Activated T-helper 1 cell treated with anti-CD3 and anti-CD28 coated beads, Interleukin-12 subunit alpha, Interleukin-12 subunit beta, Interleukin-2, Interleukin-4 antibody, amounts not matched to agents 30 ng/mL and 10 ng/mL and 1 ng/mL, durations not matched to agents 14 hours and 24 hours and 36 hours (primary cell): Measurements from ENCODE around the gene MS4A10. TPM values are rescaled to one million over a fixed set of nuclear protein-coding genes. Genes with fewer than 3 reads are reported as not detected.

Experiments used
- DNase-seq: peaks from one replicate; pipeline ENCODE4 v3.0.0; 2021; ENCODE audit warnings: low spot score
- H3K27ac Mint-ChIP-seq: one replicate; pipeline ENCODE4 v1.8.0; 2021; ENCODE audit warnings: mild to moderate bottlenecking, mixed read lengths
- H3K27me3 Mint-ChIP-seq: one replicate; pipeline ENCODE4 v1.8.0; 2022; ENCODE audit warnings: mild to moderate bottlenecking, moderate library complexity, mixed read lengths; ENCODE audit not compliant: insufficient read depth
- H3K36me3 Mint-ChIP-seq: one replicate; pipeline ENCODE4 v1.8.0; 2021; ENCODE audit warnings: low read depth, mixed read lengths
- H3K4me1 Mint-ChIP-seq: one replicate; pipeline ENCODE4 v1.8.0; 2021; ENCODE audit warnings: low read depth, mixed read lengths
- H3K4me3 Mint-ChIP-seq: one replicate; pipeline ENCODE4 v1.8.0; 2021; ENCODE audit warnings: mild to moderate bottlenecking, moderate library complexity, mixed read lengths
- H3K9me3 Mint-ChIP-seq: one replicate; pipeline ENCODE4 v1.8.0; 2021; ENCODE audit warnings: mixed read lengths
- intact Hi-C: fragments of 100-400 bp; cut with micrococcal nuclease; formaldehyde crosslinking; loops from one replicate; pipeline ENCODE4 v1.15.1; 2024
- total RNA-seq: library from RNA; stranded (reverse); gene quantifications from 2 replicates; pipeline ENCODE4 v1.2.3, GENCODE V29; 2022

The MS4A10 gene
- total RNA-seq, 1 donor from 2014 or later, result not detected

- Mint-ChIP-seq H3K4me1 (no peaks in the 10 kb centered on the region), H3K9me3 (no peaks in the 10 kb centered on the region), H3K4me3 (no peak overlapping the region), H3K27me3 (peaks cover 4% of the 10 kb centered on the region), H3K27ac (no peak overlapping the region), H3K36me3 (no peaks in the 10 kb centered on the region)
- intact Hi-C loops, result loop anchor here (10.0 kb wide), 1 partner anchor 415 kb away; no protein-coding TSS in a partner anchor
- no peak for DNase-seq
These were observed 15.3 kb upstream of the MS4A10 start for GRCh38 chr11:60769811-60770210.

DNA sequence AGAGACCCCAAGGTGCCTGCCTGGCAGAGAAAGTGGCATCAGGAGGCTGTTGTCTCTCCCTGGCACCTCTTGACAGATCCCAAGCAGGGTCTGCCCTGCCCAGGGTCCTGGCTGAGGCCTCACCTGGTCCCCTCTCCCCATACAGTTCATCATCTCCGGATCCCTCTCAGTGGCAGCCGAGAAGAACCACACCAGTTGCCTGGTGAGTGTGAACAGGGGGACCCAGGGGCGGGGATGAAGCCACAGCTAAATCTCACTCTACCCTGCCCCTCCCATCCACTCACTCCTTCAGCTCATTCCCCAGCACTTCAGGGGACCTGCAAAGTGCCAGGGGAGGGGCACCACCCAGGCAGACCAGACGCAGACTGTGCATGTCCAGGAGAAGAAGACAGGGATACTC, 14.0 kb upstream of the MS4A10 start:
- H3K4me1 Mint-ChIP-seq, result peaks cover 5% of the 10 kb centered on the region
- intact Hi-C loops, result loop anchor here (10.0 kb wide), 1 partner anchor 414 kb away; no protein-coding TSS in a partner anchor

GRCh38 chr11:60771879-60772525, 13.1 kb upstream of the MS4A10 start:
- Mint-ChIP-seq H3K4me3 (no peak overlapping the region), H3K27ac (no peak overlapping the region), H3K27me3 (peaks cover 4% of the 10 kb centered on the region), H3K4me1 (peaks cover 5% of the 10 kb centered on the region), H3K9me3 (no peaks in the 10 kb centered on the region), H3K36me3 (no peaks in the 10 kb centered on the region)
- intact Hi-C loops, result loop anchor here (10.0 kb wide), 1 partner anchor 413 kb away; no protein-coding TSS in a partner anchor
- DNase-seq, result no peak

More for the DNA sequence above, 14.0 kb upstream of the MS4A10 start:
- Mint-ChIP-seq H3K4me3 (no peak overlapping the region), H3K27me3 (peaks cover 4% of the 10 kb centered on the region), H3K27ac (no peak overlapping the region), H3K9me3 (no peaks in the 10 kb centered on the region), H3K36me3 (no peaks in the 10 kb centered on the region)
- no peak for DNase-seq

DNA sequence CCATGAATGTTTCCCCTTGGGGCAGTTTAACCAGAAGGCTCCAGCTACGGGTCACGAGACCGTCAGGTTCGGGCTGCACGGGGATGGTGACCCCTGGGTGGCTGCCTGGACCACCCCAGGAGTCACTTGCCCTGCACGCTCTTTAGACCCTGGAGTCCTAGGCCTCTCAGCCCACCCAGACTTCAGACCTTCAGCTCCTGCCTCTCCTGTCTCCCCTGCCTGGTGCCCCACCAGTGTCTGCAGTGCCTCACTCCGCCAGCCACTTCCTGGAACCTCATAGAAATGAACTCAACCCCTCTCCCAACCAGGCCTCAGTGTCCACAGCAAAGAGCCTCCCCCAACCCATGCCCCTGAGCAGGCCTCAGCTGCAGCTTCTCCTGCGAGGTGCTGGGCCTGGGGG, 12.5 kb upstream of the MS4A10 start:
- H3K9me3 Mint-ChIP-seq, result no peaks in the 10 kb centered on the region

GRCh38 chr11:60774726-60775125, 10.4 kb upstream of the MS4A10 start:
- H3K4me1 Mint-ChIP-seq, result peaks cover 5% of the 10 kb centered on the region
- intact Hi-C loops, result loop anchor here (1.0 to 10.0 kb wide), 3 partner anchors 58 to 410 kb away; no protein-coding TSS in a partner anchor
- peaks cover 8% of the 10 kb centered on the region for H3K27me3 Mint-ChIP-seq
- H3K4me3 Mint-ChIP-seq, result no peak overlapping the region
- DNase-seq, result no peak
- H3K27ac Mint-ChIP-seq, result no peak overlapping the region
- no peaks in the 10 kb centered on the region for H3K36me3 Mint-ChIP-seq
- no peaks in the 10 kb centered on the region for H3K9me3 Mint-ChIP-seq

More for the DNA sequence above, 12.5 kb upstream of the MS4A10 start:
- DNase-seq, result no peak
- Mint-ChIP-seq H3K36me3 (no peaks in the 10 kb centered on the region), H3K27me3 (peaks cover 8% of the 10 kb centered on the region), H3K27ac (no peak overlapping the region), H3K4me1 (peaks cover 5% of the 10 kb centered on the region), H3K4me3 (no peak overlapping the region)
- intact Hi-C loops, result loop anchor here (10.0 kb wide), 1 partner anchor 412 kb away; no protein-coding TSS in a partner anchor

GRCh38 chr11:60775420-60775961, 9.6 kb upstream of the MS4A10 start:
- Mint-ChIP-seq H3K4me3 (no peak overlapping the region), H3K4me1 (peaks cover 5% of the 10 kb centered on the region), H3K36me3 (no peaks in the 10 kb centered on the region), H3K9me3 (no peaks in the 10 kb centered on the region), H3K27ac (no peak overlapping the region), H3K27me3 (peaks cover 8% of the 10 kb centered on the region)
- DNase-seq, result peak; percentile 69
- intact Hi-C loops, result loop anchor here (1.0 to 10.0 kb wide), 3 partner anchors 57 to 409 kb away; no protein-coding TSS in a partner anchor

- Mint-ChIP-seq H3K27ac (no peak overlapping the region), H3K9me3 (no peaks in the 10 kb centered on the region), H3K27me3 (peaks cover 8% of the 10 kb centered on the region), H3K4me3 (no peak overlapping the region), H3K4me1 (peaks cover 5% of the 10 kb centered on the region), H3K36me3 (no peaks in the 10 kb centered on the region)
- intact Hi-C loops, result loop anchor here (5.0 to 10.0 kb wide), 2 partner anchors 56 to 409 kb away; no protein-coding TSS in a partner anchor
- DNase-seq, result no peak
These were observed 9.0 kb upstream of the MS4A10 start for GRCh38 chr11:60776167-60776566.

- Mint-ChIP-seq H3K27me3 (peaks cover 8% of the 10 kb centered on the region), H3K36me3 (no peaks in the 10 kb centered on the region), H3K4me3 (no peak overlapping the region), H3K4me1 (peaks cover 5% of the 10 kb centered on the region), H3K27ac (no peak overlapping the region), H3K9me3 (no peaks in the 10 kb centered on the region)
- DNase-seq, result no peak
- intact Hi-C loops, result loop anchor here (5.0 to 10.0 kb wide), 2 partner anchors 55 to 408 kb away; no protein-coding TSS in a partner anchor
These were observed 8.0 kb upstream of the MS4A10 start for GRCh38 chr11:60777106-60777505.

- Mint-ChIP-seq H3K36me3 (no peaks in the 10 kb centered on the region), H3K4me3 (no peak overlapping the region), H3K27me3 (peaks cover 8% of the 10 kb centered on the region), H3K4me1 (peaks cover 5% of the 10 kb centered on the region), H3K9me3 (no peaks in the 10 kb centered on the region), H3K27ac (no peak overlapping the region)
- no peak for DNase-seq
- intact Hi-C loops, result loop anchor here (5.0 to 10.0 kb wide), 2 partner anchors 55 to 407 kb away; no protein-coding TSS in a partner anchor
These were observed 7.6 kb upstream of the MS4A10 start for GRCh38 chr11:60777572-60777971.

GRCh38 chr11:60780065-60780464, 5.1 kb upstream of the MS4A10 start:
- Mint-ChIP-seq H3K27ac (no peak overlapping the region), H3K9me3 (no peaks in the 10 kb centered on the region), H3K4me1 (peaks cover 5% of the 10 kb centered on the region), H3K36me3 (no peaks in the 10 kb centered on the region), H3K4me3 (no peak overlapping the region), H3K27me3 (peaks cover 5% of the 10 kb centered on the region)
- intact Hi-C loops, result no loop called here
- no peak for DNase-seq

DNA sequence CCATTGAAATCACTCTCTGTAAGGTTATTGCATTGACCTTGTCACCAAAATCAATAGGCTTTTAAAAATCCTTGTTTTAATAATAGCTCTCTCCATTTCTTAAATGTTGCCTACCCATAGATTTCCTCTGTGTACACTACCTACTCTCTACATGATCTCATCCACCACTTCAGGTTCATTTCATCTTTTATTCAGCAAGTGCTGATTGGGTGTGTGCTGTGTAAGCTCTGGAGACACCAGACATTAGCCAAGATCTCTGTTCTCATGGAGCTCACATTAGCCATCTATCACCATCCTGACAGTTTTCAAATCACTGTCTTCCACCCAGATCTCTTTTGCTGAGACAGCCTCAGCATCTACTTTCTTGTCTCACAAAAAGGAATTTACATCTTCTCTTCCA, 4.4 kb upstream of the MS4A10 start:
- Mint-ChIP-seq H3K27ac (no peak overlapping the region), H3K9me3 (no peaks in the 10 kb centered on the region), H3K4me1 (no peaks in the 10 kb centered on the region), H3K4me3 (no peak overlapping the region), H3K27me3 (peaks cover 6% of the 10 kb centered on the region), H3K36me3 (no peaks in the 10 kb centered on the region)
- no peak for DNase-seq
- intact Hi-C loops, result no loop called here

DNA sequence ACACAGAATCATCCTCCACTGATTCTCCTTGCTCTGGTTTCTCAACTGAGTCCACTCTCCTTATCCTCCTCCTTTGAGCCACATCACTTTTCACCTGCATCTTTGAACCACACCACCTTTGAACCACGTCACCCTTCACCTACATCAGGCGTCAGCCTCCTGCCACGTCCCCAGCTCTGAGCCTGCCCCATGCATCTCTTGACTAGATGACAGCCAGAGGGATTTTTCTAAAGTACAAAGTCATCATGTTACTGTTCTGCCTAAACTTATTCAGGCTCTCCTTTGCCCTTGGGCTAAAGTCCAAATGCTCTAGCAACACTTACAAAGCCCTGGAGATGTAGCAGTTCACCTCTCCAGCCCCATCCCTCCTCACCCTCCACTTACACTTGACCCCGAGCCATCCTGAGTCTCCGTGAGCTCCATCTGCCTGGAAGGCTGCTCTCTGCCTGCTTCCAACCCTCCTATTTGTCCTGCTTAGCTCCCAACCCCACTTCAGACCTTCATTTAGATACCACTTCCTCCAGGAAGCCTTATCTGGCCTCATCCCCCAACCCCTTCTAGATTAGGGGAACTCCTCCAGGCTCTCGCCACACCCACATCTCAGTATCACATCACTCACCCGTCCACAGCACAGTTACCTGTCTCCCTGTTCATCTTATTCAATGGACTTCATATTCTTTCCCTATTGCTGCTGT, 3.7 kb upstream of the MS4A10 start:
- no peak overlapping the region for H3K4me3 Mint-ChIP-seq
- H3K27ac Mint-ChIP-seq, result no peak overlapping the region
- H3K4me1 Mint-ChIP-seq, result no peaks in the 10 kb centered on the region
- H3K9me3 Mint-ChIP-seq, result no peaks in the 10 kb centered on the region
- H3K36me3 Mint-ChIP-seq, result no peaks in the 10 kb centered on the region
- H3K27me3 Mint-ChIP-seq, result peaks cover 6% of the 10 kb centered on the region
- intact Hi-C loops, result no loop called here
- no peak for DNase-seq

DNA sequence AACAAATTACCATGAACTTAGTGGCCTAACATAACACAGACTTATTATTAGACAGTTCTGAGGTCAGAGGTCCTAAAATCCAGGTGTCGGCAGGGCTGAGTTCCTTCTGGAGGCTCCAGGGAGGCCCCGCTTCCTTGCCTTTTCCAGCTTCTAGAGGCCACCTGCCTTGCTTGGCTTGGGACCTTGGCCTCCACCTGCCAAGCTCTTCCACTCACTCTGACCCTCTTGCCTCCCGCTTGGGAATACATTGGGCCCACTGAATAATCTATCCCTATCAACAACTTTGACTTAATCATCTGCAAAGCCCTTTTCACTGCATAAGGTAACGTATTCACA, 3.2 kb upstream of the MS4A10 start:
- Mint-ChIP-seq H3K4me1 (no peaks in the 10 kb centered on the region), H3K27me3 (peaks cover 6% of the 10 kb centered on the region), H3K4me3 (no peak overlapping the region), H3K36me3 (no peaks in the 10 kb centered on the region), H3K27ac (no peak overlapping the region), H3K9me3 (no peaks in the 10 kb centered on the region)
- intact Hi-C loops, result no loop called here
- no peak for DNase-seq
